Endometrial microvascular endothelial cells (primary cell): Measurements from ENCODE around the gene EZR. TPM values are rescaled to one million over a fixed set of nuclear protein-coding genes. Genes with fewer than 3 reads are reported as not detected.

Source experiments
- in situ Hi-C: cut with HindIII; loops from 2 replicates; pipeline ENCODE4 v1.10.0; 2017; ENCODE audit warnings: low sequenced_read_pairs, low pct_unique_long_range_greater_than_20kb; ENCODE audit errors: inconsistent ontology term
- total RNA-seq: library from RNA; depleted of rRNA; stranded (reverse); fragments of >200 nt; gene quantifications from one replicate; pipeline ENCODE4 v1.2.3, GENCODE V29; 2015; ENCODE audit errors: inconsistent ontology term

EZR gene
- total RNA-seq, 1 donor from 2014 or later: 101 TPM

- in situ Hi-C loops: no loop called here
Measured at GRCh38 chr6:158783851-158784250, 35.3 kb downstream of the EZR start.

GRCh38 chr6:158783167-158783450, 36.1 kb downstream of the EZR start:
- in situ Hi-C loops: no loop called here

GRCh38 chr6:158782432-158783166, 36.6 kb downstream of the EZR start:
- in situ Hi-C loops: no loop called here

GRCh38 chr6:158781692-158782373, 37.3 kb downstream of the EZR start:
- in situ Hi-C loops: no loop called here

GRCh38 chr6:158780988-158781691, 38.0 kb downstream of the EZR start:
- in situ Hi-C loops: no loop called here

GRCh38 chr6:158780246-158780884, 38.8 kb downstream of the EZR start:
- in situ Hi-C loops: no loop called here

GRCh38 chr6:158778005-158778527, 41.1 kb downstream of the EZR start:
- in situ Hi-C loops: no loop called here

- in situ Hi-C loops: no loop called here
Measured at GRCh38 chr6:158777510-158777909, 41.7 kb downstream of the EZR start.

GRCh38 chr6:158776737-158777136, 42.4 kb downstream of the EZR start:
- in situ Hi-C loops: no loop called here

- in situ Hi-C loops: no loop called here
Measured at GRCh38 chr6:158775832-158776231, 43.3 kb downstream of the EZR start.

- in situ Hi-C loops: no loop called here
Measured at GRCh38 chr6:158774717-158775449, 44.3 kb downstream of the EZR start.

GRCh38 chr6:158773581-158774449, 45.4 kb downstream of the EZR start:
- in situ Hi-C loops: no loop called here

- in situ Hi-C loops: no loop called here
Measured at GRCh38 chr6:158772851-158773371, 46.3 kb downstream of the EZR start.

GRCh38 chr6:158772172-158772571, 47.0 kb downstream of the EZR start:
- in situ Hi-C loops: no loop called here

- in situ Hi-C loops: no loop called here
Measured at GRCh38 chr6:158771399-158772152, 47.6 kb downstream of the EZR start.

GRCh38 chr6:158770533-158771330, 48.4 kb downstream of the EZR start:
- in situ Hi-C loops: no loop called here
